HCT116 (cell line): ENCODE results near the gene TUBB1. TPM values are rescaled to one million over a fixed set of nuclear protein-coding genes. Genes with fewer than 3 reads are reported as not detected.
A peak's percentile ranks its signal among the peaks of the same experiment; 100 is the strongest.

Source experiments
- ATAC-seq: fragments of 200-7000 bp; cut with Tn5 transposase; 2 replicates; pipeline ENCODE4 v1.9.1; 2020; ENCODE audit warnings: mild to moderate bottlenecking, moderate library complexity
- BruUV-seq: library from RNA; stranded (reverse); fragments of 400-500 nt; replicated peaks from 2 replicates; lab custom pipeline; 2021; lab: Mats Ljungman, UMichigan
- CTCF ChIA-PET: fragments of 300-600 bp; sonication (Branson Sonifier 250); formaldehyde crosslinking; loops from one replicate; lab custom pipeline; 2021; ENCODE audit warnings: antibody characterized with exemption; lab: Charles Lee
- POLR2A ChIA-PET: fragments of 300-600, 350-600 bp; sonication (Branson Sonifier 250); formaldehyde crosslinking; loops from one replicate; lab custom pipeline; 2021; ENCODE audit warnings: antibody characterized with exemption; lab: Charles Lee
- RAD21 ChIA-PET, 2 experiments: fragments of 300-600 bp; sonication (Branson Sonifier 250); formaldehyde crosslinking; loops; one replicate each; lab custom pipeline; 2023; ENCODE audit warnings: low total read pairs in 2 of 2; ENCODE audit not compliant: uncharacterized antibody in 2 of 2, unreplicated experiment in 2 of 2, low non-redundant PET in 1 of 2; lab: Charles Lee
- DNase-seq: peaks from one replicate; pipeline ENCODE4 v3.0.0-alpha.2; 2010; ENCODE audit warnings: low read depth, low spot score
- H2AFZ ChIP-seq: fragments of 200-600 bp; shearing (Covaris generic), sonication (generic); 2 replicates; pipeline ENCODE4 v1.6.1; 2017; ENCODE audit warnings: low read depth, mixed run types, mixed read lengths, antibody characterized with exemption, low read length; ENCODE audit not compliant: poor library complexity, severe bottlenecking
- H3K27ac ChIP-seq: 2 replicates; pipeline ENCODE4 v1.5.1; 2012; ENCODE audit warnings: low read depth, low read length
- H3K27me3 ChIP-seq: fragments of 200-600 bp; sonication (generic); 2 replicates; pipeline ENCODE4 v1.6.1; 2016; ENCODE audit warnings: mixed run types, low read length, mixed read lengths; ENCODE audit not compliant: insufficient read depth
- H3K36me3 ChIP-seq, 2 experiments: fragments of 200-500 bp in 1 of 2; fragments of 200-600 bp in 1 of 2; sonication (Bioruptor generic) in 1 of 2; sonication (generic) in 1 of 2; 2 replicates each; pipeline versions ENCODE4 v1.5.1 to v1.6.1; 2014 to 2016; ENCODE audit warnings: low read length in 2 of 2, inconsistent platforms in 1 of 2, mixed read lengths in 1 of 2, mixed run types in 1 of 2; ENCODE audit not compliant: insufficient read depth in 2 of 2, control insufficient read depth in 1 of 2
- H3K4me1 ChIP-seq, 2 experiments: fragments of 200-600 bp in 1 of 2; sonication (generic) in 1 of 2; 2 replicates each; pipeline versions ENCODE4 v1.5.1 to v1.6.1; 2012 to 2017; ENCODE audit warnings: low read length in 2 of 2, inconsistent platforms in 1 of 2, mild to moderate bottlenecking in 1 of 2, mixed read lengths in 1 of 2, mixed run types in 1 of 2, moderate library complexity in 1 of 2; ENCODE audit not compliant: insufficient read depth in 2 of 2, control insufficient read depth in 1 of 2
- H3K4me2 ChIP-seq: fragments of 200-600 bp; sonication (generic); 2 replicates; pipeline ENCODE4 v1.6.1; 2017; ENCODE audit warnings: mixed run types, low read length, mixed read lengths
- H3K4me3 ChIP-seq, 2 experiments: fragments of 200-600 bp in 1 of 2; sonication (generic) in 1 of 2; replicated peaks in 1 of 2; 2 replicates each; pipeline ENCODE4 v1.5.1; 2011 to 2016; ENCODE audit warnings: low read length in 2 of 2, control low read depth in 1 of 2, low read depth in 1 of 2, mild to moderate bottlenecking in 1 of 2, mixed read lengths in 1 of 2, mixed run types in 1 of 2
- H3K79me2 ChIP-seq: fragments of 200-600 bp; sonication (generic); 2 replicates; pipeline ENCODE4 v1.6.1; 2017; ENCODE audit warnings: mild to moderate bottlenecking, mixed run types, low read length, moderate library complexity, mixed read lengths; ENCODE audit not compliant: insufficient read depth
- H3K9ac ChIP-seq: fragments of 200-600 bp; sonication (generic); 2 replicates; pipeline ENCODE4 v1.6.1; 2016; ENCODE audit warnings: low read length, mixed read lengths
- H3K9me2 ChIP-seq: fragments of 200-600 bp; sonication (generic), shearing (Covaris generic); 2 replicates; pipeline ENCODE4 v1.6.1; 2017; ENCODE audit warnings: mixed run types, mild to moderate bottlenecking, moderate library complexity; ENCODE audit not compliant: insufficient read depth
- H3K9me3 ChIP-seq, 2 experiments: fragments of 200-500 bp in 1 of 2; fragments of 200-600 bp in 1 of 2; sonication (Bioruptor generic) in 1 of 2; sonication (generic) in 1 of 2; 2 replicates each; pipeline ENCODE4 v1.6.1; 2014 to 2017; ENCODE audit warnings: low read length in 2 of 2, mixed read lengths in 2 of 2, inconsistent platforms in 1 of 2, low read depth in 1 of 2, mild to moderate bottlenecking in 1 of 2, mixed run types in 1 of 2, moderate library complexity in 1 of 2; ENCODE audit not compliant: control insufficient read depth in 1 of 2, insufficient read depth in 1 of 2
- H4K20me1 ChIP-seq: fragments of 200-600 bp; sonication (generic), shearing (Covaris generic); 2 replicates; pipeline ENCODE4 v1.6.1; 2017; ENCODE audit warnings: mixed run types, mild to moderate bottlenecking, moderate library complexity; ENCODE audit not compliant: insufficient read depth
- CBX3 ChIP-seq: IDR thresholded peaks from 2 replicates; pipeline ENCODE4 v1.6.1; 2012; ENCODE audit warnings: low read depth
- CEBPB ChIP-seq: IDR thresholded peaks from 2 replicates; pipeline ENCODE4 v1.6.1; 2012; ENCODE audit warnings: low read depth
- EGR1 ChIP-seq: IDR thresholded peaks from 2 replicates; pipeline ENCODE4 v1.6.1; 2012; ENCODE audit warnings: low read depth
- ELF1 ChIP-seq: IDR thresholded peaks from 2 replicates; pipeline ENCODE4 v1.6.1; 2012; ENCODE audit warnings: low read depth, borderline replicate concordance
- EZH2 ChIP-seq: fragments of 200-600 bp; sonication (generic); IDR thresholded peaks from 2 replicates; pipeline ENCODE4 v1.6.1; 2017; ENCODE audit warnings: antibody characterized with exemption, mixed run types
- JUND ChIP-seq: IDR thresholded peaks from 2 replicates; pipeline ENCODE4 v1.6.1; 2012
- POLR2A ChIP-seq: IDR thresholded peaks from 2 replicates; pipeline ENCODE4 v1.7.0; 2011; ENCODE audit warnings: borderline replicate concordance; ENCODE audit not compliant: insufficient read depth, insufficient read length; ENCODE audit errors: extremely low read depth
- POLR2AphosphoS5 ChIP-seq: IDR thresholded peaks from 2 replicates; pipeline ENCODE4 v1.6.1; 2011; ENCODE audit warnings: mild to moderate bottlenecking, low read depth, low read length, moderate library complexity
- RAD21 ChIP-seq: IDR thresholded peaks from 2 replicates; pipeline ENCODE4 v1.6.1; 2012; ENCODE audit warnings: low read depth, mild to moderate bottlenecking
- REST ChIP-seq: IDR thresholded peaks from 2 replicates; pipeline ENCODE4 v1.6.1; 2012; ENCODE audit warnings: low read depth
- SP1 ChIP-seq: IDR thresholded peaks from 2 replicates; pipeline ENCODE4 v1.6.1; 2012; ENCODE audit warnings: low read depth
- SRF ChIP-seq: IDR thresholded peaks from 2 replicates; pipeline ENCODE4 v1.6.1; 2012; ENCODE audit warnings: low read depth
- YY1 ChIP-seq: IDR thresholded peaks from 2 replicates; pipeline ENCODE4 v1.6.1; 2011; ENCODE audit warnings: low read length, low read depth, moderate library complexity, mild to moderate bottlenecking; ENCODE audit not compliant: insufficient replicate concordance; ENCODE audit errors: extremely low read depth
- ZFX ChIP-seq: fragments of 450-650 bp; IDR thresholded peaks from 2 replicates; pipeline ENCODE4 v1.6.1; 2017
- ZNF274 ChIP-seq: fragments of 200-500 bp; sonication (Bioruptor generic); IDR thresholded peaks from 2 replicates; pipeline ENCODE4 v1.6.1; 2014; ENCODE audit warnings: mild to moderate bottlenecking, low read depth, low read length, inconsistent platforms
- intact Hi-C: fragments of 100-400 bp; cut with micrococcal nuclease; formaldehyde crosslinking; loops from 2 replicates; pipeline ENCODE4 v1.10.0; 2022
- total RNA-seq: library from RNA; stranded (reverse); gene quantifications from one replicate; pipeline ENCODE4 v1.2.1, GENCODE V29; 2021; ENCODE audit not compliant: unreplicated experiment
- TF ChIP-seq, protein P1 (sequence below), 3 experiments: fragments of 200-600 bp in 1 of 3; sonication (generic) in 1 of 3; IDR thresholded peaks in 2 of 3; conservative IDR thresholded peaks in 1 of 3; 2 replicates each; pipeline ENCODE4 v1.5.1; 2012 to 2017; ENCODE audit warnings: low read depth in 2 of 3, low read length in 2 of 3, antibody characterized with exemption in 1 of 3, borderline replicate concordance in 1 of 3, control low read depth in 1 of 3, mild to moderate bottlenecking in 1 of 3, mixed read lengths in 1 of 3, mixed run types in 1 of 3, moderate library complexity in 1 of 3; ENCODE audit not compliant: insufficient read depth in 1 of 3
- TF ChIP-seq, protein P2 (sequence below): IDR thresholded peaks from 2 replicates; pipeline ENCODE4 v1.6.1; 2011; ENCODE audit warnings: mild to moderate bottlenecking, low read length, moderate library complexity; ENCODE audit not compliant: insufficient replicate concordance; ENCODE audit errors: extremely low read depth
- TF ChIP-seq, protein P3 (sequence below): IDR thresholded peaks from 2 replicates; pipeline ENCODE4 v1.6.1; 2012

The TUBB1 gene
- total RNA-seq, 1 experiment from 2014 or later, result not detected

DNA sequence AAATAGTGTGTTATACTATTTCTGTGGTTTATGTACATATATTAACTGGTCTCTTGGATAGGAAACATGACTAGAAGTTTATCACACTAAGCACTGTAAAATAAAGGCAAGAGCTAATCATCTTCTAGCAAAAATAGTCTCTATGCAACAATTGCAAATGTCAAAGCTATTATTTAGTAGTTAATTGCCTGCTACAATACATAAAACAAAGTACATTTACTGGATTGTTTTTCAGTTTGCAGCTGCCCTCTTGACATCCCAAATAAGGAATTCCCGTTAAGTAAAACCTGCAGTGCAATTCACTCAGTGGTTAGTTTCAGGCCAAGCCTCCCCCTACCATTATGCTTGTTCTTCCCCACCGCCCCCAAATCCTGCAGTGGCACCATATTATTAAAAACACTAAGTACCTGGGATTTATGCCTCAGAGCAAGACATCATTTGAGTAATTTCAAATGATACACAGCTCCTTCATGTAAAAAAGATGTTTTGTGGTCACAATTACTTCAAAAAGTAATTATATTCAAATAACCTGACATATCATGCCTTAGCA lies 14.5 kb downstream of the TUBB1 start:
- no TSS peak for BruUV-seq
- Histone ChIP-seq H4K20me1 (peaks cover 9% of the 10 kb centered on the region; the same call in 1 of the 2 replicates), H3K27me3 (no peaks in the 10 kb centered on the region), H3K4me1 (peaks cover 10 to 25% of the 10 kb centered on the region in 2 experiments), H3K36me3 (peaks cover 48 to 50% of the 10 kb centered on the region in 2 experiments), H3K27ac (peak overlapping the region; percentile 78; the same call in 1 of the 2 replicates), H3K9me3 (no peaks in the 10 kb centered on the region), H3K79me2 (peaks cover 70% of the 10 kb centered on the region), H3K9ac (peak overlapping the region; percentile 66), H3K9me2 (no peaks in the 10 kb centered on the region), H3K4me3 (peak overlapping the region in 1 of 2 experiments; percentile 86; a peak in 1 of 4 replicates), H3K4me2 (peak overlapping the region; percentile 81; the same call in 1 of the 2 replicates), H2AFZ (no peak overlapping the region)
- no peak for TF ChIP-seq SRF
- TF ChIP-seq, protein P1, sequence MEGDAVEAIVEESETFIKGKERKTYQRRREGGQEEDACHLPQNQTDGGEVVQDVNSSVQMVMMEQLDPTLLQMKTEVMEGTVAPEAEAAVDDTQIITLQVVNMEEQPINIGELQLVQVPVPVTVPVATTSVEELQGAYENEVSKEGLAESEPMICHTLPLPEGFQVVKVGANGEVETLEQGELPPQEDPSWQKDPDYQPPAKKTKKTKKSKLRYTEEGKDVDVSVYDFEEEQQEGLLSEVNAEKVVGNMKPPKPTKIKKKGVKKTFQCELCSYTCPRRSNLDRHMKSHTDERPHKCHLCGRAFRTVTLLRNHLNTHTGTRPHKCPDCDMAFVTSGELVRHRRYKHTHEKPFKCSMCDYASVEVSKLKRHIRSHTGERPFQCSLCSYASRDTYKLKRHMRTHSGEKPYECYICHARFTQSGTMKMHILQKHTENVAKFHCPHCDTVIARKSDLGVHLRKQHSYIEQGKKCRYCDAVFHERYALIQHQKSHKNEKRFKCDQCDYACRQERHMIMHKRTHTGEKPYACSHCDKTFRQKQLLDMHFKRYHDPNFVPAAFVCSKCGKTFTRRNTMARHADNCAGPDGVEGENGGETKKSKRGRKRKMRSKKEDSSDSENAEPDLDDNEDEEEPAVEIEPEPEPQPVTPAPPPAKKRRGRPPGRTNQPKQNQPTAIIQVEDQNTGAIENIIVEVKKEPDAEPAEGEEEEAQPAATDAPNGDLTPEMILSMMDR (IDR thresholded peaks at IDR 0.05 in 2 of 3, conservative IDR thresholded peaks at IDR 0.05 in 1 of 3; ENCODE audit: borderline replicate concordance in 1 of 3, insufficient read depth in 1 of 3, low read depth in 2 of 3, low read length in 2 of 3), result no peak
- no peak for TF ChIP-seq REST
- no peak for TF ChIP-seq ELF1
- TF ChIP-seq EGR1, result no peak
- no peak for TF ChIP-seq CEBPB
- no peak for TF ChIP-seq EZH2
- TF ChIP-seq YY1, result no peak
- TF ChIP-seq, protein P2, sequence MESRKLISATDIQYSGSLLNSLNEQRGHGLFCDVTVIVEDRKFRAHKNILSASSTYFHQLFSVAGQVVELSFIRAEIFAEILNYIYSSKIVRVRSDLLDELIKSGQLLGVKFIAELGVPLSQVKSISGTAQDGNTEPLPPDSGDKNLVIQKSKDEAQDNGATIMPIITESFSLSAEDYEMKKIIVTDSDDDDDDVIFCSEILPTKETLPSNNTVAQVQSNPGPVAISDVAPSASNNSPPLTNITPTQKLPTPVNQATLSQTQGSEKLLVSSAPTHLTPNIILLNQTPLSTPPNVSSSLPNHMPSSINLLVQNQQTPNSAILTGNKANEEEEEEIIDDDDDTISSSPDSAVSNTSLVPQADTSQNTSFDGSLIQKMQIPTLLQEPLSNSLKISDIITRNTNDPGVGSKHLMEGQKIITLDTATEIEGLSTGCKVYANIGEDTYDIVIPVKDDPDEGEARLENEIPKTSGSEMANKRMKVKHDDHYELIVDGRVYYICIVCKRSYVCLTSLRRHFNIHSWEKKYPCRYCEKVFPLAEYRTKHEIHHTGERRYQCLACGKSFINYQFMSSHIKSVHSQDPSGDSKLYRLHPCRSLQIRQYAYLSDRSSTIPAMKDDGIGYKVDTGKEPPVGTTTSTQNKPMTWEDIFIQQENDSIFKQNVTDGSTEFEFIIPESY, result no peak
- no peak for TF ChIP-seq CBX3
- TF ChIP-seq, protein P3, sequence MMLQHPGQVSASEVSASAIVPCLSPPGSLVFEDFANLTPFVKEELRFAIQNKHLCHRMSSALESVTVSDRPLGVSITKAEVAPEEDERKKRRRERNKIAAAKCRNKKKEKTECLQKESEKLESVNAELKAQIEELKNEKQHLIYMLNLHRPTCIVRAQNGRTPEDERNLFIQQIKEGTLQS, result no peak
- TF ChIP-seq POLR2A, result no peak
- TF ChIP-seq RAD21, result no peak
- TF ChIP-seq ZFX, result no peak
- TF ChIP-seq JUND, result no peak
- TF ChIP-seq POLR2AphosphoS5, result no peak
- TF ChIP-seq SP1, result no peak
- no peak for TF ChIP-seq ZNF274
- DNase-seq, result no peak
- POLR2A ChIA-PET, result no interaction called here
- RAD21 ChIA-PET, result no interaction called here
- CTCF ChIA-PET, result interaction anchor here (0.6 to 1.9 kb wide), 2 partner anchors 9 to 54 kb away, joined by 3 to 8 read pairs; partner anchors contain the start of gene PRELID3B
- no peak for ATAC-seq
- intact Hi-C loops, result loop anchor here (5.0 to 10.0 kb wide), 2 partner anchors 51 to 139 kb away; partner anchors contain the start of gene NELFCD
